C4-2B (cell line): ENCODE data around the gene RAB3B.

Source experiments
- CTCF ChIP-seq: fragments of 450-650 bp; conservative IDR thresholded peaks from 2 replicates; pipeline ENCODE4 v1.5.1; 2017; ENCODE audit warnings: mild to moderate bottlenecking
- ZFX ChIP-seq: fragments of 450-650 bp; IDR thresholded peaks from 2 replicates; pipeline ENCODE4 v1.6.1; 2017

GRCh38 chr1:51927029-51927428 lies 63.5 kb downstream of the RAB3B start:
- TF ChIP-seq CTCF (no peak), ZFX (no peak)
